ENCODE data around the gene RAB31. TPM values are rescaled to one million over a fixed set of nuclear protein-coding genes. Genes with fewer than 3 reads are reported as not detected.

Gene RAB31
- total RNA-seq, 2 experiments from 2014 or later, result not detected

GRCh38 chr18:9735879-9736278 lies 27.8 kb downstream of the RAB31 start:
- Mint-ChIP-seq H3K9me3 (ENCODE audit: insufficient read depth) (no peaks in the 10 kb centered on the region), H3K27me3 (ENCODE audit: low read depth) (peaks cover 40% of the 10 kb centered on the region), H3K36me3 (ENCODE audit: low read depth) (no peaks in the 10 kb centered on the region), H3K27ac (no peak overlapping the region), H3K4me1 (ENCODE audit: low read depth) (peaks cover 18% of the 10 kb centered on the region), H3K4me3 (no peak overlapping the region)
- DNase-seq (no peak), ATAC-seq (no peak)
- ChIA-PET POLR2A (no interaction called here), CTCF (no interaction called here)

- ChIA-PET POLR2A (no interaction called here), CTCF (no interaction called here)
- H3K36me3 Mint-ChIP-seq (ENCODE audit: low read depth), result no peaks in the 10 kb centered on the region
- peaks cover 39% of the 10 kb centered on the region for H3K27me3 Mint-ChIP-seq (ENCODE audit: low read depth)
- no peak overlapping the region for H3K27ac Mint-ChIP-seq
- H3K9me3 Mint-ChIP-seq (ENCODE audit: insufficient read depth), result no peaks in the 10 kb centered on the region
- peaks cover 18% of the 10 kb centered on the region for H3K4me1 Mint-ChIP-seq (ENCODE audit: low read depth)
- DNase-seq, result no peak
- ATAC-seq, result no peak
- H3K4me3 Mint-ChIP-seq, result no peak overlapping the region
Observed at GRCh38 chr18:9736286-9736835, 28.3 kb downstream of the RAB31 start.

GRCh38 chr18:9737006-9737405 lies 28.9 kb downstream of the RAB31 start:
- Mint-ChIP-seq H3K4me3 (no peak overlapping the region), H3K36me3 (ENCODE audit: low read depth) (no peaks in the 10 kb centered on the region), H3K4me1 (ENCODE audit: low read depth) (peaks cover 18% of the 10 kb centered on the region), H3K9me3 (ENCODE audit: insufficient read depth) (no peaks in the 10 kb centered on the region), H3K27me3 (ENCODE audit: low read depth) (peaks cover 37% of the 10 kb centered on the region), H3K27ac (no peak overlapping the region)
- no peak for DNase-seq
- no peak for ATAC-seq
- CTCF ChIA-PET, result no interaction called here
- POLR2A ChIA-PET, result no interaction called here

- H3K4me1 Mint-ChIP-seq (ENCODE audit: low read depth), result peaks cover 18% of the 10 kb centered on the region
- H3K27ac Mint-ChIP-seq, result no peak overlapping the region
- no peaks in the 10 kb centered on the region for H3K36me3 Mint-ChIP-seq (ENCODE audit: low read depth)
- CTCF ChIA-PET, result no interaction called here
- DNase-seq (no peak), ATAC-seq (no peak)
- peaks cover 40% of the 10 kb centered on the region for H3K27me3 Mint-ChIP-seq (ENCODE audit: low read depth)
- POLR2A ChIA-PET, result no interaction called here
- H3K4me3 Mint-ChIP-seq, result no peak overlapping the region
- H3K9me3 Mint-ChIP-seq (ENCODE audit: insufficient read depth), result no peaks in the 10 kb centered on the region
Observed at GRCh38 chr18:9737472-9738121, 29.5 kb downstream of the RAB31 start.

- H3K4me3 Mint-ChIP-seq, result no peak overlapping the region
- DNase-seq (no peak), ATAC-seq (no peak)
- CTCF ChIA-PET, result no interaction called here
- H3K9me3 Mint-ChIP-seq (ENCODE audit: insufficient read depth), result no peaks in the 10 kb centered on the region
- peaks cover 41% of the 10 kb centered on the region for H3K27me3 Mint-ChIP-seq (ENCODE audit: low read depth)
- POLR2A ChIA-PET, result no interaction called here
- no peak overlapping the region for H3K27ac Mint-ChIP-seq
- peaks cover 18% of the 10 kb centered on the region for H3K4me1 Mint-ChIP-seq (ENCODE audit: low read depth)
- no peaks in the 10 kb centered on the region for H3K36me3 Mint-ChIP-seq (ENCODE audit: low read depth)
Observed at GRCh38 chr18:9738266-9738969, 30.3 kb downstream of the RAB31 start.

GRCh38 chr18:9739516-9739915 lies 31.4 kb downstream of the RAB31 start:
- H3K36me3 Mint-ChIP-seq (ENCODE audit: low read depth), result no peaks in the 10 kb centered on the region
- ATAC-seq (no peak), DNase-seq (no peak)
- peaks cover 12% of the 10 kb centered on the region for H3K4me1 Mint-ChIP-seq (ENCODE audit: low read depth)
- ChIA-PET CTCF (interaction anchor here (0.5 kb wide), 1 partner anchor 1757 kb away, joined by 3 read pairs; no protein-coding TSS in a partner anchor), POLR2A (no interaction called here)
- no peaks in the 10 kb centered on the region for H3K9me3 Mint-ChIP-seq (ENCODE audit: insufficient read depth)
- no peak overlapping the region for H3K27ac Mint-ChIP-seq
- peaks cover 46% of the 10 kb centered on the region for H3K27me3 Mint-ChIP-seq (ENCODE audit: low read depth)
- H3K4me3 Mint-ChIP-seq, result no peak overlapping the region

GRCh38 chr18:9740071-9740470 lies 32.0 kb downstream of the RAB31 start:
- ChIA-PET CTCF (no interaction called here), POLR2A (no interaction called here)
- ATAC-seq (no peak), DNase-seq (no peak)
- peaks cover 51% of the 10 kb centered on the region for H3K27me3 Mint-ChIP-seq (ENCODE audit: low read depth)
- H3K4me1 Mint-ChIP-seq (ENCODE audit: low read depth), result peaks cover 7% of the 10 kb centered on the region
- H3K27ac Mint-ChIP-seq, result no peak overlapping the region
- H3K9me3 Mint-ChIP-seq (ENCODE audit: insufficient read depth), result no peaks in the 10 kb centered on the region
- no peak overlapping the region for H3K4me3 Mint-ChIP-seq
- no peaks in the 10 kb centered on the region for H3K36me3 Mint-ChIP-seq (ENCODE audit: low read depth)

GRCh38 chr18:9741406-9741792 lies 33.3 kb downstream of the RAB31 start:
- Mint-ChIP-seq H3K27me3 (ENCODE audit: low read depth) (peaks cover 59% of the 10 kb centered on the region), H3K36me3 (ENCODE audit: low read depth) (no peaks in the 10 kb centered on the region), H3K27ac (no peak overlapping the region), H3K4me1 (ENCODE audit: low read depth) (no peaks in the 10 kb centered on the region), H3K9me3 (ENCODE audit: insufficient read depth) (no peaks in the 10 kb centered on the region), H3K4me3 (no peak overlapping the region)
- DNase-seq (no peak), ATAC-seq (no peak)
- ChIA-PET POLR2A (no interaction called here), CTCF (no interaction called here)

- H3K27me3 Mint-ChIP-seq (ENCODE audit: low read depth), result peaks cover 61% of the 10 kb centered on the region
- H3K4me1 Mint-ChIP-seq (ENCODE audit: low read depth), result no peaks in the 10 kb centered on the region
- H3K27ac Mint-ChIP-seq, result no peak overlapping the region
- ChIA-PET POLR2A (no interaction called here), CTCF (no interaction called here)
- no peaks in the 10 kb centered on the region for H3K9me3 Mint-ChIP-seq (ENCODE audit: insufficient read depth)
- ATAC-seq (no peak), DNase-seq (no peak)
- H3K4me3 Mint-ChIP-seq, result no peak overlapping the region
- H3K36me3 Mint-ChIP-seq (ENCODE audit: low read depth), result no peaks in the 10 kb centered on the region
Observed at GRCh38 chr18:9741793-9742523, 33.9 kb downstream of the RAB31 start.

- ChIA-PET POLR2A (no interaction called here), CTCF (no interaction called here)
- DNase-seq (no peak), ATAC-seq (no peak)
- H3K4me3 Mint-ChIP-seq, result no peak overlapping the region
- H3K4me1 Mint-ChIP-seq (ENCODE audit: low read depth), result no peaks in the 10 kb centered on the region
- no peak overlapping the region for H3K27ac Mint-ChIP-seq
- no peaks in the 10 kb centered on the region for H3K36me3 Mint-ChIP-seq (ENCODE audit: low read depth)
- peaks cover 61% of the 10 kb centered on the region for H3K27me3 Mint-ChIP-seq (ENCODE audit: low read depth)
- H3K9me3 Mint-ChIP-seq (ENCODE audit: insufficient read depth), result no peaks in the 10 kb centered on the region
Observed at GRCh38 chr18:9742524-9743131, 34.5 kb downstream of the RAB31 start.

- DNase-seq, result no peak
- Mint-ChIP-seq H3K4me1 (ENCODE audit: low read depth) (no peaks in the 10 kb centered on the region), H3K27ac (no peak overlapping the region), H3K27me3 (ENCODE audit: low read depth) (peaks cover 57% of the 10 kb centered on the region), H3K4me3 (no peak overlapping the region), H3K36me3 (ENCODE audit: low read depth) (no peaks in the 10 kb centered on the region), H3K9me3 (ENCODE audit: insufficient read depth) (no peaks in the 10 kb centered on the region)
- ChIA-PET POLR2A (no interaction called here), CTCF (no interaction called here)
- no peak for ATAC-seq
Observed at GRCh38 chr18:9743200-9744016, 35.3 kb downstream of the RAB31 start.
